ENCODE measurements around the gene SLC38A2. TPM values are rescaled to one million over a fixed set of nuclear protein-coding genes. Genes with fewer than 3 reads are reported as not detected.

The SLC38A2 gene
- total and polyA plus RNA-seq, 2 of the 4 experiments (the other 2 are of a cell fraction), result 313 to 881 TPM

- Histone ChIP-seq H2AK5ac (ENCODE audit: low read depth, low read length) (no peak overlapping the region), H3K79me1 (ENCODE audit: low read depth in 1 of 2, low read length in 2 of 2) (peaks cover 0 to 33% of the 10 kb centered on the region in 2 experiments; a peak in 2 of 4 replicates), H3K56ac (ENCODE audit: extremely low read depth, insufficient read depth, low read length) (no peak overlapping the region), H3K9ac (ENCODE audit: low read depth, low read length) (no peak overlapping the region), H3K9me1 (ENCODE audit: insufficient read depth, low read length) (no peaks in the 10 kb centered on the region), H4K8ac (ENCODE audit: low read depth in 2 of 2, low read length in 2 of 2) (no peak overlapping the region), H2BK120ac (ENCODE audit: low read depth, low read length) (no peak overlapping the region), H3K4ac (ENCODE audit: low read depth, low read length) (no peak overlapping the region), H3K27ac (ENCODE audit: insufficient read depth, low read length) (no peak overlapping the region), H2BK15ac (ENCODE audit: low read depth, low read length) (no peak overlapping the region), H4K20me1 (ENCODE audit: insufficient read depth, low read length) (peaks cover 94% of the 10 kb centered on the region), H3K36me3 (ENCODE audit: control insufficient read depth, insufficient read depth, low read length) (peaks cover 49% of the 10 kb centered on the region), H3K14ac (replicated peaks; ENCODE audit: low read depth, low read length) (no peak overlapping the region), H3K4me3 (ENCODE audit: insufficient read depth, low read depth, low read length) (no peak overlapping the region), H2AFZ (replicated peaks; ENCODE audit: low read length, poor library complexity) (no peak overlapping the region), H3K27me3 (ENCODE audit: control insufficient read depth, insufficient read depth, low read length) (no peaks in the 10 kb centered on the region), H2BK20ac (ENCODE audit: low read depth, low read length) (no peak overlapping the region), H3K4me2 (ENCODE audit: low read depth, low read length) (no peak overlapping the region), H3K4me1 (ENCODE audit: control insufficient read depth, insufficient read depth, low read length) (no peaks in the 10 kb centered on the region), H3K9me3 (ENCODE audit: control insufficient read depth, insufficient read depth, low read length) (no peaks in the 10 kb centered on the region), H4K5ac (ENCODE audit: low read depth, low read length) (no peak overlapping the region), H2BK5ac (ENCODE audit: low read depth, low read length, poor library complexity, severe bottlenecking) (peak overlapping the region; percentile 29), H3K23ac (ENCODE audit: low read depth, low read length) (0 out of 2 replicates have a peak overlapping the region, but pooled peaks have one; percentile 3), H4K91ac (ENCODE audit: insufficient read depth, low read depth, low read length) (no peak overlapping the region), H3K18ac (ENCODE audit: low read depth, low read length) (no peak overlapping the region), H2AK9ac (replicated peaks; ENCODE audit: low read depth, low read length, poor library complexity) (no peak overlapping the region)
- BruUV-seq (replicated peaks), result no TSS peak
- POLR2A ChIA-PET (ENCODE audit: unreplicated experiment), result no interaction called here
- intact Hi-C loops (cut with micrococcal nuclease) (no loop called here), in situ Hi-C loops (cut with MboI; ENCODE audit: low sequenced_read_pairs) (no loop called here), dilution Hi-C loops (cut with HindIII; ENCODE audit: low sequenced_read_pairs, unreplicated experiment) (no loop called here)
- TF ChIP-seq MAFK (IDR thresholded peaks at IDR 0.05; ENCODE audit: low read depth, low read length), result no peak
- TF ChIP-seq SMC3 (IDR thresholded peaks at IDR 0.05; ENCODE audit: low read depth, low read length), result no peak
- TF ChIP-seq FOS (IDR thresholded peaks at IDR 0.05; ENCODE audit: low read depth, low read length), result no peak
- no peak for TF ChIP-seq BHLHE40 (IDR thresholded peaks at IDR 0.05; ENCODE audit: low read depth, low read length)
- TF ChIP-seq CEBPB (IDR thresholded peaks at IDR 0.05; ENCODE audit: low read depth, low read length), result no peak
- TF ChIP-seq MXI1 (IDR thresholded peaks at IDR 0.05; ENCODE audit: borderline replicate concordance, low read depth, low read length), result no peak
- TF ChIP-seq RCOR1 (IDR thresholded peaks at IDR 0.05; ENCODE audit: insufficient replicate concordance, low read length), result no peak
- no peak for TF ChIP-seq CHD1 (IDR thresholded peaks at IDR 0.05; ENCODE audit: low read depth, low read length)
- no peak for TF ChIP-seq CTCF (conservative IDR thresholded peaks at IDR 0.05; ENCODE audit: low read depth, low read length)
- no peak for TF ChIP-seq USF2 (IDR thresholded peaks at IDR 0.05; ENCODE audit: low read depth, low read length)
- TF ChIP-seq, protein P1, sequence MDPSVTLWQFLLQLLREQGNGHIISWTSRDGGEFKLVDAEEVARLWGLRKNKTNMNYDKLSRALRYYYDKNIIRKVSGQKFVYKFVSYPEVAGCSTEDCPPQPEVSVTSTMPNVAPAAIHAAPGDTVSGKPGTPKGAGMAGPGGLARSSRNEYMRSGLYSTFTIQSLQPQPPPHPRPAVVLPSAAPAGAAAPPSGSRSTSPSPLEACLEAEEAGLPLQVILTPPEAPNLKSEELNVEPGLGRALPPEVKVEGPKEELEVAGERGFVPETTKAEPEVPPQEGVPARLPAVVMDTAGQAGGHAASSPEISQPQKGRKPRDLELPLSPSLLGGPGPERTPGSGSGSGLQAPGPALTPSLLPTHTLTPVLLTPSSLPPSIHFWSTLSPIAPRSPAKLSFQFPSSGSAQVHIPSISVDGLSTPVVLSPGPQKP (IDR thresholded peaks at IDR 0.05; ENCODE audit: borderline replicate concordance, low read depth, low read length), result no peak
- no peak for ATAC-seq (ENCODE audit: low read depth)
- CTCF ChIA-PET, result no interaction called here
- no CpG with 5 or more reads among the region's 2 CpGs for WGBS, 2 experiments (ENCODE audit: extremely low coverage in 2 of 2, insufficient read length in 1 of 2)
- DNase-seq, result no peak
Observed at GRCh38 chr12:46360908-46361666, 11.5 kb downstream of the SLC38A2 start.

All from IMR-90 (cell line).